CD8-positive, alpha-beta memory T cell (primary cell): ENCODE measurements around the gene ARHGEF38. TPM values are rescaled to one million over a fixed set of nuclear protein-coding genes. Genes with fewer than 3 reads are reported as not detected.
A peak's percentile ranks its signal among the peaks of the same experiment; 100 is the strongest.

Experiments
- CTCF ChIA-PET: fragments of 350-600 bp; sonication (Branson Sonifier 250); formaldehyde crosslinking; loops from one replicate; lab custom pipeline; 2021; ENCODE audit warnings: antibody characterized with exemption; lab: Charles Lee
- POLR2A ChIA-PET: fragments of 350-600 bp; sonication (Branson Sonifier 250); formaldehyde crosslinking; loops from one replicate; lab custom pipeline; 2021; ENCODE audit warnings: antibody characterized with exemption; lab: Charles Lee
- DNase-seq, 5 donors: peaks; one replicate each; pipeline versions ENCODE4 v3.0.0 to v3.0.0-alpha.2; 2020 to 2022; ENCODE audit warnings: mixed read lengths in 1 of 5
- H3K27ac ChIP-seq: one replicate; pipeline ENCODE4 v1.7.0; 2013; ENCODE audit warnings: low read depth, mild to moderate bottlenecking, low read length, moderate library complexity
- H3K27me3 ChIP-seq: 2 replicates; pipeline ENCODE4 v1.7.0; 2013; ENCODE audit warnings: low read length, mild to moderate bottlenecking; ENCODE audit not compliant: insufficient read depth, poor library complexity, severe bottlenecking
- H3K36me3 ChIP-seq: 2 replicates; pipeline ENCODE4 v1.7.0; 2013; ENCODE audit warnings: mild to moderate bottlenecking, low read length, moderate library complexity; ENCODE audit not compliant: insufficient read depth
- H3K4me1 ChIP-seq: 2 replicates; pipeline ENCODE4 v1.7.0; 2013; ENCODE audit warnings: mild to moderate bottlenecking, low read length, moderate library complexity; ENCODE audit not compliant: insufficient read depth
- H3K4me3 ChIP-seq: 2 replicates; pipeline ENCODE4 v1.7.0; 2013; ENCODE audit warnings: mild to moderate bottlenecking, low read length
- H3K9me3 ChIP-seq: 2 replicates; pipeline ENCODE4 v1.7.0; 2013; ENCODE audit warnings: mild to moderate bottlenecking, low read length
- H3K27ac Mint-ChIP-seq, 8 donors: one replicate each; pipeline ENCODE4 v1.8.0; 2020 to 2021; ENCODE audit warnings: mixed read lengths in 8 of 8, mild to moderate bottlenecking in 6 of 8, inconsistent platforms in 3 of 8, moderate library complexity in 3 of 8
- H3K27me3 Mint-ChIP-seq, 2 donors: one replicate each; pipeline ENCODE4 v1.8.0; 2020 to 2021; ENCODE audit warnings: mixed read lengths in 2 of 2, mild to moderate bottlenecking in 1 of 2, moderate library complexity in 1 of 2
- H3K36me3 Mint-ChIP-seq, 3 donors: one replicate each; pipeline ENCODE4 v1.8.0; 2020 to 2021; ENCODE audit warnings: mixed read lengths in 3 of 3, inconsistent platforms in 1 of 3, mild to moderate bottlenecking in 1 of 3
- H3K4me1 Mint-ChIP-seq, 3 donors: one replicate each; pipeline ENCODE4 v1.8.0; 2020 to 2021; ENCODE audit warnings: mixed read lengths in 3 of 3, inconsistent platforms in 1 of 3, mild to moderate bottlenecking in 1 of 3
- H3K4me3 Mint-ChIP-seq, 7 donors: one replicate each; pipeline ENCODE4 v1.8.0; 2020 to 2021; ENCODE audit warnings: mixed read lengths in 7 of 7, mild to moderate bottlenecking in 6 of 7, moderate library complexity in 4 of 7, inconsistent platforms in 2 of 7
- H3K9me3 Mint-ChIP-seq, 5 donors: one replicate each; pipeline ENCODE4 v1.8.0; 2020 to 2022; ENCODE audit warnings: mixed read lengths in 5 of 5, mild to moderate bottlenecking in 3 of 5, moderate library complexity in 2 of 5, inconsistent platforms in 1 of 5
- polyA plus RNA-seq: library from polyadenylated mRNA; unstranded; fragments of 300-500 nt; fragmentation: Illumina TruSeq; gene quantifications from one replicate; pipeline ENCODE4 v1.2.3, GENCODE V29; 2021
- total RNA-seq, 2 experiments: library from RNA; stranded (reverse); gene quantifications; one replicate each; pipeline ENCODE4 v1.2.3, GENCODE V29; 2021

The ARHGEF38 gene
- total and polyA plus RNA-seq, 3 experiments from 2014 or later, result not detected

DNA sequence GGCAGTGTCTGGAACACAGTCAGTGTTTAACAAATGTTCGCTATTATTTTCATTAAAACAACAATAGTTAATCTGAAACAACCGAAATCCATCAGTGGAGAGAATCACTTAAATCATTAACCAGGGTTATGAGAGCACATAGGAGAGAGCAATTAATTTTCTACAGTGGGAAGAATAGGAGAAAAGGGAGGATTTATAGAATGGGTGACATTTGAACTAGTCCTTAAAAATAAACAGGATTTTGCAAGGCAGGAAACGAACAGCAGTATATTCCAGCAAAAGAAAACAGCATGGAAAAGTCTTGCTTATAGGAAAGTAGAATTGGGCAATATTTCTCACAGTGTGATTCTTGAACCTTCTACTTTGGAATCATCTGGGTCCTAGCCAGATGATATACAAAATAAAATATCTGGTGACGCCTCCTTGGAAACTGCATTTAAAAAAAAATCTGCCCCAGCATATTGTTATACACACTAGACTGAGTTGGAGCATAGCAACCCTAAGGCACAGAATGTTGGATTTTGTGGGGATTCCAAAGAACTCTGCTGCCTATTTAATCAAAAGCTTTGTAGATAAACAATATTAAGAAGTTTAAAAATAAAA, 100.0 kb downstream of the ARHGEF38 start:
- H3K27ac Mint-ChIP-seq, result no peak overlapping the region
- no peak for DNase-seq
- Histone ChIP-seq H3K27ac (no peak overlapping the region), H3K4me1 (no peaks in the 10 kb centered on the region), H3K9me3 (no peaks in the 10 kb centered on the region), H3K4me3 (no peak overlapping the region), H3K27me3 (no peaks in the 10 kb centered on the region), H3K36me3 (no peaks in the 10 kb centered on the region)
- H3K36me3 Mint-ChIP-seq, result no peaks in the 10 kb centered on the region
- H3K9me3 Mint-ChIP-seq, result no peaks in the 10 kb centered on the region
- ChIA-PET POLR2A (no interaction called here), CTCF (no interaction called here)
- no peak overlapping the region for H3K4me3 Mint-ChIP-seq
- H3K4me1 Mint-ChIP-seq, result no peaks in the 10 kb centered on the region
- peaks cover 5 to 23% of the 10 kb centered on the region in 2 donors for H3K27me3 Mint-ChIP-seq

DNA sequence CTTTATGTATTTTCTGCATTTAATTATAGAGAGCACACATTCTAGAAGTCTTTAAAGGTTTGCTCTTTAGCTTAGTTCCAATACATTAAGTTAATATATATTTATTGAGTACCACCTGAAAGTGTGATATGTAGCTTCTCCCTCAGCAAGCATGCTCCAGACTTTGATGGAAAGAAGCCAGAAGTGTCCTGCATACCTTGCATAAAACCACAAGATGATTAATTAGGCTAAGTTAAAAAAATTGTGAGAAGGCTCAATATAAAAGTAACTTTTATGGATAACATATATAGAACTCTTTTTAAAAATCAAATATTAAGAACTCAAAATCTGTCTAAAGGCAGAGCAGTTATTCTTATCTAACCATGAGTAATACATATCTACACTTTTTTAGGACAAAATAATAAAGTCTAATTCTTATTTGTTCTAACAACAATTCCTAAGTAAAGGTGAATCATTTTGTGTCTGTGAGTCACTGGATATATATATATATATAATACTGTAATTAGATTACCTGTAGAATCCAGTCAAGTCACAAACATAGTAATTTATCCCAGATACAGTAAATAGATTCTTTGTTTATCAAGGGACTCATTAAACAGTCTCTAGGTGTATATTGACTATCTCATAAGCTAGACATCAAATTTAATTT, 104.8 kb downstream of the ARHGEF38 start:
- H3K4me1 ChIP-seq, result no peaks in the 10 kb centered on the region
- H3K4me3 Mint-ChIP-seq, result no peak overlapping the region
- H3K27ac Mint-ChIP-seq, result no peak overlapping the region
- no peak overlapping the region for H3K4me3 ChIP-seq
- no peak overlapping the region for H3K27ac ChIP-seq
- no peaks in the 10 kb centered on the region for H3K4me1 Mint-ChIP-seq
- no peaks in the 10 kb centered on the region for H3K27me3 ChIP-seq
- no peaks in the 10 kb centered on the region for H3K36me3 ChIP-seq
- POLR2A ChIA-PET, result no interaction called here
- H3K9me3 ChIP-seq, result no peaks in the 10 kb centered on the region
- peaks cover 0 to 6% of the 10 kb centered on the region in 2 donors for H3K27me3 Mint-ChIP-seq
- CTCF ChIA-PET, result no interaction called here
- H3K9me3 Mint-ChIP-seq, result no peaks in the 10 kb centered on the region
- no peak for DNase-seq
- H3K36me3 Mint-ChIP-seq, result no peaks in the 10 kb centered on the region

DNA sequence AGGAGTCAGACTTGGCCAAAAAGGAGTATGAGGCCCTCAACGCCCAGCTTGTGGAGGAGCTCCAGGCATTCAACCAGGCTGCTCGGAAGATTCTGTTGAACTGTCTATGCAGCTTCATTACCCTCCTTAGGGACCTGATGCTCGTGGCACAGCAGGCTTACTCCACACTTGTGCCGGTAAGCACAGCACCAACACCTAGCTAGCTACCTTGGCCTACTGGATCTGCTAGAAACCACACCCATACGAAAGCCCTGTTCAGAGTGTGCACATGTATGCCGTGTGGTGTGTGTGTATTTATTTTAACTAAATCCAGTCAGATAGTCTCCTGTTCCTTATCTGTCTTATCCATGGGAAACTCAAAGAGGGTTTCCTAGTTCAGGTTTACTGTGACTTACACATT, 106.8 kb downstream of the ARHGEF38 start:
- Histone ChIP-seq H3K27ac (no peak overlapping the region), H3K36me3 (no peaks in the 10 kb centered on the region), H3K9me3 (no peaks in the 10 kb centered on the region), H3K4me3 (no peak overlapping the region), H3K4me1 (no peaks in the 10 kb centered on the region), H3K27me3 (no peaks in the 10 kb centered on the region)
- ChIA-PET CTCF (interaction anchor here (0.7 kb wide), 1 partner anchor 10 kb away, joined by 3 read pairs; no protein-coding TSS in a partner anchor), POLR2A (no interaction called here)
- Mint-ChIP-seq H3K4me3 (no peak overlapping the region), H3K27me3 (peaks cover 0 to 11% of the 10 kb centered on the region in 2 donors), H3K27ac (peak overlapping the region in 1 of 8 donors; percentile 51), H3K4me1 (no peaks in the 10 kb centered on the region), H3K9me3 (no peaks in the 10 kb centered on the region), H3K36me3 (no peaks in the 10 kb centered on the region)
- no peak for DNase-seq

DNA sequence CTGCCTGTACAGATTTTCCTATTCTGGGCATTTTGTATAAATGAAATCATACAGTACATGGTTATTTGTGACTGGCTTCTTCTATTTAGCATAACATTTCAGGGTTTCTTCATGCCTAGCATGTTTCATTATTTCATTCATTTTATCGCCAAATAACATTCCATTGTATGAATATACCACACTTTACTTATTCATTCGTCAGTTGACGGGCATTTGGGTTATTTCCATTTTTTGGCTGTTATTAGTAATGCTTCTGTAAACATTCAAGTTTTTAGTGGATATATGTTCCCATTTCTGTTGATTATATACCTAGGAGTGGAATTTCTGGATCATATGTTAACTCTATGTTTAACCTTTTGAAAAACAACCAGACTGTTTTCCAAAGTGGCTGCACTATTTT, 108.6 kb downstream of the ARHGEF38 start:
- ChIA-PET CTCF (no interaction called here), POLR2A (no interaction called here)
- Mint-ChIP-seq H3K4me1 (no peaks in the 10 kb centered on the region), H3K27ac (no peak overlapping the region), H3K4me3 (no peak overlapping the region), H3K9me3 (no peaks in the 10 kb centered on the region), H3K27me3 (peaks cover 4 to 21% of the 10 kb centered on the region in 2 donors), H3K36me3 (no peaks in the 10 kb centered on the region)
- no peak for DNase-seq
- Histone ChIP-seq H3K36me3 (no peaks in the 10 kb centered on the region), H3K4me3 (no peak overlapping the region), H3K9me3 (no peaks in the 10 kb centered on the region), H3K27ac (no peak overlapping the region), H3K4me1 (no peaks in the 10 kb centered on the region), H3K27me3 (no peaks in the 10 kb centered on the region)

DNA sequence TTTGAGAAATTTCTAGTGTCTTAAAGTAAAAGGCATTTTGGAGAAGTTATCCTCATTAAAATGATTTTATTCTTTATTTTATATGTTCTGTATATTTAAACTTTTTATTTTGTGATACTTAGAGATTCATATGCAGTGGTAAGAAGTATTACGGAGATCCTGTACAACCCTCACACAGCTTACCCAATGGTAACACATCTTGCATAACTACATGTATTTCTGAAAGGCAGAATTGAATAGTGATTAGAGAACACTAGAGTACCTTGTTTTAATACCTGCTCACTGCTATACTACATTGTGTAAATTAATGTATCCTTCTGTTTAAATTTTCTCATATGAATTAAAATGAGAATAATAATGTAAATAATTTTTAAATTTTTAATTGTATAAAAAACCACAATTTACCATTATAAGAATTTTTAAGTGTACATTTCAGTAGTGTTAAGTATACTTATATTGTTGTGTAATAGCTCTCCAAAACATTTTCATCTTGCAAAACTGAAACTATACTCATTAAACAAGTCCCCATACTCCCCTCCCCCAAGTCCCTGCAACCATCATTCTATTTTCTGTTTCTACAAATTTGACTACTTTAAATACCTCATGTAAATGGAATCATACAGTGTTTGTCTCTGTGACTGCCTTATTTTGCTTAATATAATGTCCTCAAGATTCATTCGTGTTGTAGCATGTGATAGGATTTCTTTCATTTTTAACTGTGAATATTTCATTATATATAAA, 110.7 kb downstream of the ARHGEF38 start:
- Mint-ChIP-seq H3K27ac (no peak overlapping the region), H3K36me3 (no peaks in the 10 kb centered on the region), H3K27me3 (peaks cover 4 to 30% of the 10 kb centered on the region in 2 donors), H3K9me3 (no peaks in the 10 kb centered on the region), H3K4me1 (no peaks in the 10 kb centered on the region), H3K4me3 (no peak overlapping the region)
- ChIA-PET CTCF (no interaction called here), POLR2A (no interaction called here)
- no peaks in the 10 kb centered on the region for H3K4me1 ChIP-seq
- H3K27ac ChIP-seq, result no peak overlapping the region
- no peak overlapping the region for H3K4me3 ChIP-seq
- H3K27me3 ChIP-seq, result no peaks in the 10 kb centered on the region
- H3K9me3 ChIP-seq, result no peaks in the 10 kb centered on the region
- DNase-seq, result no peak
- H3K36me3 ChIP-seq, result no peaks in the 10 kb centered on the region

DNA sequence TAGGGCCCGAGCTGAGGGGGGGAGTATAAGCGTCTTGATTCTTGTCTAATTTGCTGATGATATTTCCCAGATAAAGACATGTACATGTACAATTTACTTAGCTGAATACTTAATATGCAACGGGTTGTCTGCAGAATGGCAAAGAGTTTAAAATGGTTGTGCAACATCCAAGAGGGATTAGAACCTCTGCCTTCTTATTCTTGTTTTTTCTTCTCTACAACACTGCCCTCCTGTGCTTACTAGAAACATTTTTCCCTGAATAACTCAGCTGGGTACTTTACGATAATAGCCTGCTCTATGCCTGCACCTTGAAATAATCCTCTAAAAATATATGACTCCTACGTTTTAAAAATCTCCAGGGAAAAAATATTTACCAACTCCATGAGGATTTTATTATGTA, 114.3 kb downstream of the ARHGEF38 start:
- POLR2A ChIA-PET, result no interaction called here
- no peak overlapping the region for H3K4me3 Mint-ChIP-seq
- no peaks in the 10 kb centered on the region for H3K4me1 ChIP-seq
- no peaks in the 10 kb centered on the region for H3K9me3 ChIP-seq
- no peak overlapping the region for H3K4me3 ChIP-seq
- H3K27ac Mint-ChIP-seq, result no peak overlapping the region
- no peak for DNase-seq
- no peaks in the 10 kb centered on the region for H3K4me1 Mint-ChIP-seq
- no peak overlapping the region for H3K27ac ChIP-seq
- no peaks in the 10 kb centered on the region for H3K36me3 ChIP-seq
- peaks cover 6 to 42% of the 10 kb centered on the region in 2 donors for H3K27me3 Mint-ChIP-seq
- no peaks in the 10 kb centered on the region for H3K9me3 Mint-ChIP-seq
- CTCF ChIA-PET, result no interaction called here
- no peaks in the 10 kb centered on the region for H3K36me3 Mint-ChIP-seq
- H3K27me3 ChIP-seq, result no peaks in the 10 kb centered on the region

DNA sequence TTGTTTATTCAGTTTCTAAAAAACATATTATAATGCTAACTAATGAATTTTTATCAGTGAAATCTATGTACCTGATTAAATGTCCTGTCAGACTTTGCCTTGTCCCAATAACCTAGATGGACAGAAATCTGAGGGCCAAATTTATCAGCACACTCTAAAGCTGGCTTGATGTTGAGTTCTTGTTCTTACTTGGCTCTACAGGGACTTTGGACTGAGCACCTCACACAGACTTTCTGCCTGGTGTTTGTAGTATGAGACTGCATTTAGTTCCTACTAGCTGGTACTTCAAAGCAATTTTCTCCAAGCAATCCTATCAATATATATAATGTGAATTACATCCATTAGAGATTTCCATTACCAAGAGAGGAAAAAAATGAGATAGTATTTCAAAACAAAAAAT, 118.3 kb downstream of the ARHGEF38 start:
- H3K9me3 Mint-ChIP-seq, result no peaks in the 10 kb centered on the region
- POLR2A ChIA-PET, result no interaction called here

DNA sequence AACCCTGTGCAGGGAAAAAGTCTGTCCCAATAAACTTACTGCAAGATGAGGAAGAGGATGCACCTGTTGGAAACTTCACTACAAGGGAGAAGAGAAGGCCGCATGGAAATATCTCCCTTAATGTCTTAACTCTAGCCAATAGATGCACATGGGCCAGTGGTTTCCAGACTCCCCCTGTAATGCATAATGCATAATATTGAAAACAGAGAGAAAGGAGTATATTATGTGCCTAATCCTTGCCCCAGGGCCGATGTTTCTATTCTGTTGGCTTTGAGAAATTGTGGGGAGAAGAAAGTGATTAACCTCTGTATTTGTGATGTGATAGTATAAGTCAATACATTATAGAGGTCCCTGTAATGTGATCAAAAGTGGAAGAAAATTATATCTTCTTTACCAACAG, 118.9 kb downstream of the ARHGEF38 start:
- Mint-ChIP-seq H3K4me1 (no peaks in the 10 kb centered on the region), H3K9me3 (no peaks in the 10 kb centered on the region), H3K4me3 (no peak overlapping the region), H3K27me3 (peaks cover 10 to 28% of the 10 kb centered on the region in 2 donors), H3K36me3 (no peaks in the 10 kb centered on the region), H3K27ac (no peak overlapping the region)
- no peak for DNase-seq
- no peak overlapping the region for H3K27ac ChIP-seq
- no peaks in the 10 kb centered on the region for H3K9me3 ChIP-seq
- no peak overlapping the region for H3K4me3 ChIP-seq
- H3K36me3 ChIP-seq, result no peaks in the 10 kb centered on the region
- no peaks in the 10 kb centered on the region for H3K4me1 ChIP-seq
- POLR2A ChIA-PET, result no interaction called here
- CTCF ChIA-PET, result no interaction called here
- peaks cover 8% of the 10 kb centered on the region for H3K27me3 ChIP-seq

More for the DNA sequence above, 118.3 kb downstream of the ARHGEF38 start:
- Histone ChIP-seq H3K36me3 (no peaks in the 10 kb centered on the region), H3K27ac (no peak overlapping the region), H3K9me3 (no peaks in the 10 kb centered on the region), H3K4me3 (no peak overlapping the region), H3K4me1 (no peaks in the 10 kb centered on the region), H3K27me3 (peaks cover 8% of the 10 kb centered on the region)
- Mint-ChIP-seq H3K4me1 (no peaks in the 10 kb centered on the region), H3K27ac (no peak overlapping the region), H3K4me3 (no peak overlapping the region), H3K36me3 (no peaks in the 10 kb centered on the region), H3K27me3 (peaks cover 13 to 31% of the 10 kb centered on the region in 2 donors)
- CTCF ChIA-PET, result no interaction called here
- DNase-seq, result no peak
